Measurements from ENCODE around the gene SIL1.
"Not testable (repeated sequence)": the region's sequence is repeated elsewhere in the genome, so short reads cannot be mapped to it uniquely, and the experiment has no call there.

Gene SIL1

GRCh38 chr5:139062910-139063663 lies 135.1 kb downstream of the SIL1 start:
- DNase-seq, result no peak

- no peak for DNase-seq
Observed at GRCh38 chr5:139061856-139062255, 136.3 kb downstream of the SIL1 start.

- no peak for DNase-seq
Observed at GRCh38 chr5:139061274-139061673, 136.9 kb downstream of the SIL1 start.

GRCh38 chr5:139058121-139058520 lies 140.0 kb downstream of the SIL1 start:
- no peak for DNase-seq

GRCh38 chr5:139057045-139057939 lies 140.9 kb downstream of the SIL1 start:
- DNase-seq, result not testable (repeated sequence)

GRCh38 chr5:139052975-139053374 lies 145.2 kb downstream of the SIL1 start:
- DNase-seq, result no peak

- no peak for DNase-seq
Observed at GRCh38 chr5:139051392-139051791, 146.8 kb downstream of the SIL1 start.

GRCh38 chr5:139050432-139050831 lies 147.7 kb downstream of the SIL1 start:
- DNase-seq, result no peak

GRCh38 chr5:139049780-139050179 lies 148.4 kb downstream of the SIL1 start:
- DNase-seq, result no peak

- no peak for DNase-seq
Observed at GRCh38 chr5:139046551-139046950, 151.6 kb downstream of the SIL1 start.

- DNase-seq, result no peak
Observed at GRCh38 chr5:139043157-139043905, 154.8 kb downstream of the SIL1 start.

GRCh38 chr5:139040081-139040480 lies 158.1 kb downstream of the SIL1 start:
- DNase-seq, result no peak

GRCh38 chr5:139038613-139039305 lies 159.4 kb downstream of the SIL1 start:
- DNase-seq, result no peak

GRCh38 chr5:139037732-139038131 lies 160.4 kb downstream of the SIL1 start:
- no peak for DNase-seq

GRCh38 chr5:139036332-139036731 lies 161.8 kb downstream of the SIL1 start:
- not testable (repeated sequence) for DNase-seq

GRCh38 chr5:139027150-139027549 lies 171.0 kb downstream of the SIL1 start:
- DNase-seq, result no peak

- no peak for DNase-seq
Observed at GRCh38 chr5:139025651-139026050, 172.5 kb downstream of the SIL1 start.

GRCh38 chr5:139023286-139023685 lies 174.9 kb downstream of the SIL1 start:
- DNase-seq, result no peak

- DNase-seq, result no peak
Observed at GRCh38 chr5:139022528-139022927, 175.6 kb downstream of the SIL1 start.

- DNase-seq, result no peak
Observed at GRCh38 chr5:139021346-139021745, 176.8 kb downstream of the SIL1 start.

- no peak for DNase-seq
Observed at GRCh38 chr5:139019880-139020279, 178.3 kb downstream of the SIL1 start.

- no peak for DNase-seq
Observed at GRCh38 chr5:139019211-139019610, 179.0 kb downstream of the SIL1 start.

GRCh38 chr5:139017624-139018023 lies 180.5 kb downstream of the SIL1 start:
- no peak for DNase-seq
